Jurkat, Clone E6-1 (cell line): Measurements from ENCODE around the gene COMMD1.

ENCODE experiments used
- DNase-seq: peaks from one replicate; pipeline ENCODE4 v3.0.0-alpha.2; 2011; ENCODE audit warnings: low read depth, low spot score
- H3K4me3 ChIP-seq: 2 replicates; pipeline ENCODE4 v1.5.1; 2011; ENCODE audit warnings: mild to moderate bottlenecking, low read length, control low read depth, moderate library complexity

The COMMD1 gene

GRCh38 chr2:62046141-62046540 is 140.7 kb downstream of the COMMD1 start:
- no peak for DNase-seq
- H3K4me3 ChIP-seq = no peak overlapping the region

- no peak overlapping the region for H3K4me3 ChIP-seq
- DNase-seq = no peak
These were observed 145.1 kb downstream of the COMMD1 start for GRCh38 chr2:62050456-62051045.

- no peak overlapping the region for H3K4me3 ChIP-seq
- peak; percentile 73 for DNase-seq
These were observed 148.7 kb downstream of the COMMD1 start for GRCh38 chr2:62054029-62054791.

- no peak overlapping the region for H3K4me3 ChIP-seq
- DNase-seq = peak; percentile 75
These were observed 149.5 kb downstream of the COMMD1 start for GRCh38 chr2:62054916-62055450.

- no peak for DNase-seq
- no peak overlapping the region for H3K4me3 ChIP-seq
These were observed 150.4 kb downstream of the COMMD1 start for GRCh38 chr2:62055724-62056336.

- DNase-seq = no peak
- no peak overlapping the region for H3K4me3 ChIP-seq
These were observed 150.9 kb downstream of the COMMD1 start for GRCh38 chr2:62056341-62056740.

GRCh38 chr2:62065243-62065642 is 159.8 kb downstream of the COMMD1 start:
- H3K4me3 ChIP-seq = no peak overlapping the region
- DNase-seq = no peak

- no peak for DNase-seq
- no peak overlapping the region for H3K4me3 ChIP-seq
These were observed 165.7 kb downstream of the COMMD1 start for GRCh38 chr2:62071126-62071598.

- DNase-seq = no peak
- H3K4me3 ChIP-seq = no peak overlapping the region
These were observed 166.5 kb downstream of the COMMD1 start for GRCh38 chr2:62071760-62072680.

- no peak for DNase-seq
- no peak overlapping the region for H3K4me3 ChIP-seq
These were observed 168.8 kb downstream of the COMMD1 start for GRCh38 chr2:62074233-62074632.

GRCh38 chr2:62076980-62077638 is 171.6 kb downstream of the COMMD1 start:
- DNase-seq = no peak
- no peak overlapping the region for H3K4me3 ChIP-seq

GRCh38 chr2:62084801-62085200 is 179.3 kb downstream of the COMMD1 start:
- no peak overlapping the region for H3K4me3 ChIP-seq
- DNase-seq = no peak

- no peak overlapping the region for H3K4me3 ChIP-seq
These were observed 184.2 kb downstream of the COMMD1 start for GRCh38 chr2:62089658-62090057.

GRCh38 chr2:62091471-62091870 is 186.0 kb downstream of the COMMD1 start:
- no peak overlapping the region for H3K4me3 ChIP-seq
- no peak for DNase-seq

More at GRCh38 chr2:62089658-62090057, 184.2 kb downstream of the COMMD1 start:
- no peak for DNase-seq

- no peak for DNase-seq
- H3K4me3 ChIP-seq = no peak overlapping the region
These were observed 193.6 kb downstream of the COMMD1 start for GRCh38 chr2:62099050-62099449.

- H3K4me3 ChIP-seq = no peak overlapping the region
- DNase-seq = no peak
These were observed 194.2 kb downstream of the COMMD1 start for GRCh38 chr2:62099523-62100175.

GRCh38 chr2:62101886-62102285 is 196.4 kb downstream of the COMMD1 start:
- no peak for DNase-seq
- H3K4me3 ChIP-seq = no peak overlapping the region

GRCh38 chr2:62102402-62102920 is 197.0 kb downstream of the COMMD1 start:
- DNase-seq = no peak
- no peak overlapping the region for H3K4me3 ChIP-seq
